ENCODE measurements around the gene CAVIN2.

CAVIN2 gene, protein sequence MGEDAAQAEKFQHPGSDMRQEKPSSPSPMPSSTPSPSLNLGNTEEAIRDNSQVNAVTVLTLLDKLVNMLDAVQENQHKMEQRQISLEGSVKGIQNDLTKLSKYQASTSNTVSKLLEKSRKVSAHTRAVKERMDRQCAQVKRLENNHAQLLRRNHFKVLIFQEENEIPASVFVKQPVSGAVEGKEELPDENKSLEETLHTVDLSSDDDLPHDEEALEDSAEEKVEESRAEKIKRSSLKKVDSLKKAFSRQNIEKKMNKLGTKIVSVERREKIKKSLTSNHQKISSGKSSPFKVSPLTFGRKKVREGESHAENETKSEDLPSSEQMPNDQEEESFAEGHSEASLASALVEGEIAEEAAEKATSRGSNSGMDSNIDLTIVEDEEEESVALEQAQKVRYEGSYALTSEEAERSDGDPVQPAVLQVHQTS

DNA sequence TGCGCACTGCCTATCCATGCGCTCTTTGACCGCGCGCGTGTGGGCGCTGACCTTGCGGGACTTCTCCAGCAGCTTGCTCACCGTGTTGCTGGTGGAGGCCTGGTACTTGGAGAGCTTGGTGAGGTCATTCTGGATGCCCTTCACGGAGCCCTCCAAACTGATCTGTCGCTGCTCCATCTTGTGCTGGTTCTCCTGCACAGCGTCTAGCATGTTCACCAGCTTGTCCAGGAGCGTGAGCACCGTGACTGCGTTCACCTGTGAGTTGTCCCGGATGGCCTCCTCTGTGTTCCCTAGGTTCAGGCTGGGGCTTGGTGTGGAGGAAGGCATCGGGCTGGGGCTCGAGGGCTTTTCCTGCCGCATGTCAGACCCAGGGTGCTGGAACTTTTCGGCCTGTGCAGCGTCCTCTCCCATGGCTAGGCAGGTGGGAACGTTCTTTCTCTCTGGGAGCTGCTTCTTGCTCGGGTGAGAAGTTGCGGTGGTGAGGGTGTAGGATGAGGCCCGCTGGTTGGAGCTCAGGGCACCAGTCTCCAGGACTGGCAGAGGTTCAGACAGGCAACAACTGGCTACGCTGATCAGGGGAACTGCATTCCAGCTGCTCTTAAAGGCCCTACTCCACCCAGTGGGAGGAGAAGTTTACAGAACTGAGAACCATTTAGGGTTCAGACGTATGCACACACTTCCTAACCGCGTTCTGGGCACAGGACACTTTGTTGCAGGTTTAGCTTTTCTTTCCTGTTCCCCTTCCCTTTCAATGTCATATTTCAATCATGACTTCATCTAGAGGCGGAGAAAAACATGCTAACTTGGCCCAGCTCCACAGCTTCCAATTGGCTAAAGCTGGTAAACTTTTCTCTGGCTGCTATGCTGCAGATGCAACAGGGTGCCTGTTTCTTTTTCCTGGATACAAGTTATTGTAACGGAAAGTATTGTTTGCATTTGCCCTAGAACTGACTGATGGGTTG lies at the start of gene CAVIN2:
Gene CAVIN2, minus strand, starts transcription at position 574 of the 962 bp plus-strand sequence. Its CDS starts 163 bp downstream, at position 411.
- peak; percentile 72 for DNase-seq

DNA sequence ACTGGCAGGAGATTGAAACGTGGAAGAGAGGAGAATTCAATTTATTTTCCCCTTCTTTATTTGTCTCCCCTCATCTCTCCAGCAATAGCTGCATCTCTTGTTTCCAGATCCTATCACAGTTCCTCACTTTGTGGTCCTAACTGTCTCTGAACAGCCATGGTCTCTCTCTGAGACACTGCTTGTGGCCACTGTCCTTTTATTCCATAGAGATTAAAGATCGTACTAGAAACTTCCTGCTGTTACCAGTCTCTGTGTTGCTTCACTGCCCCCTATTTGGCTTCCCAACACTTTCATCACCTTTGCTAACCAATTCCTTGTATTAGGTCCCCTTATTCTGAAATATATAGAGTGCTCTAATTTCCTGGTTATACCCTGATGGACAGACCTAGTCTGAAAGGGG lies 48.9 kb upstream of the CAVIN2 start:
- no peak for DNase-seq

DNA sequence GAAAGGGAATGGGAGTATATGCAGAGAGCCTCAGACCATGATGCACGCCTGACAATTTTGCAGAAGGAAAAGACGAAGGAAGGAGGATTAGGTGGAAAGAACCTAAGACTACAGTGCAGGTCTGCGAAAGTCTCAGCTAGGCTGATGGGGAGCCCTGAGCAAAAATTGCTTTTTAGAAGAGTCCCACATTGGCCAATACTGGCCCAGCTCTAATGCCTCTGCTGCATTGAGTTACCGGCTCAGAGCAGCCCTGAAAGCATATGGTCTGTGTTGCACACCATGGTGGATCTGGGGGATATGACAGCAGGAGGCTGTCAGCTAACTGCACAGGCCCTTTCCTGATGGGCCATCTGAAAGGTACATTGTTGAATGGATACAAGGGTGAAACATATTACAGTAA lies 48.3 kb upstream of the CAVIN2 start:
- no peak for DNase-seq

DNA sequence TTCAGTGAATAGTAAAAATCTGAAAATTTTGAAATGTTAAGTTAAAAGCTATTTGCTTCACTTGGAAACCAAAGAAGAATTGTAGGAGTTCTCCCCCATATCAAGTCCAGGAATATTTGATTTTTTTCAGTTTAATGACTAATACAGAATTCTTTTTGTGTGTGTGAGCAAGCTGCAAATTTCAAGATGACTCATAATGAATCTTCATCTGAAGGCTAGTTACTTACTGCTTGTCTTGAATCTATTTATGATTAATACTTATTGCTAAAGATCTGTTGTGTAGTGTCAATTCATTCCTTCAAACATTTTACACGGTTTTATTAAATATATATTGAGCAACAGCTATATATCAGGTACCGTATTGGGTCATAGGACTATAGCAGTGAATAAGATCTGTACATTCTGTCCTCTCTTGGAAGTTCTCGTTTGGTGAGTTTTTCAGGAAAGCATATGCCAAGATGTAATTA lies 47.8 kb upstream of the CAVIN2 start:
- no peak for DNase-seq

DNA sequence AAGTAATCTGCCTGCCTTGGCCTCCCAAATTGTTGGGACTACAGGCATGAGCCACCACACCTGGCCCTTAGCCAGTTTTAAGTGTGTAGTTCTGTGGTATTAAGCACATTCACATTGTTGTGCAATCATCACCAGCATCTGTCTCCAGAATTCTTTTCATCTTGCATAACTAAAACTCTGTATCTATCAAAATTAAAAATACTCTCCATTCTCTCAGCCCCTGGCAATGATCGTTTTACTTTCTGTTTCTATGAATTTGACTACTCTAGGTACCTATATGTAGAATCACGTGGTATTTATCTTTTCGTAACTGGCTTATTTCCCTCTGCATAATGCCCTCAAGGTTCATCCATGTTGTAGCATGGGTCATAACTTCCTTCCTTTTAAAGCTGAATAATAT lies 45.5 kb upstream of the CAVIN2 start:
- DNase-seq, result no peak

DNA sequence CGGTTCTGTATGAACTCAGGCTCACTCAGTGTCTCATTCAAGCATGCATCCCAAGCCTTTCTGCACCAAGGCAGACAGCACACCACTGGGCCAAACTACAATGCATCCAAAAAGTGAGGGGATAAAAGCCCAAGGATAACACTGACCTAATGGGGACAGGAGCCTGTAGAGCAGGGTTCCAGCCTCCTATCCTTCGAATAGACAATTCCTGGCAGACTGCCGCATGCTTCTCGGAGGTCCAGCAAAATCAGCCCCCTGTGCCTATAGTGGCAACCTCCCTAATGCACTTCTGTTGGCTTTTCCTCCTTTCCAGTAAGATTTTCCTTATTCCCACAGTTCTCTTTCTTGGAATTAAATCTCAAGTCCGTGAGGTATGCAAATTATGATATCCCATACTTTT lies 44.8 kb upstream of the CAVIN2 start:
- no peak for DNase-seq

DNA sequence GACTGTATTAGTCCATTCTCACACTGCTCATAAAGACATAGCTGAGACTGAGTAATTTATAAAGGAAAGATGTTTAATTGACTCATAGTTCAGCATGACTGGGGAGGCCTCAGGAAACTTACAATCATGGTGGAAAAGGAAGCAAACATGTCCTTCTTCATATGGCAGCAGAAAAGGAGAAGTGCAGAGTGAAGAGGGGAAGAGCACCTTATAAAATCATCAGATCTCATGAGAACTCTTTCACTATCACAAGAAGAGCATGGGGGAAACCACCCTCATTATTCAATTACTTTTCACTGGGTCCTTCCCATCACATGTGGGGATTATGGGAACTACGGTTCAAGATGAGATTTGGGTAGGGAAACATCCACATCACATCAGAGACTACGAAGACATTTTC lies 43.0 kb upstream of the CAVIN2 start:
- no peak for DNase-seq

DNA sequence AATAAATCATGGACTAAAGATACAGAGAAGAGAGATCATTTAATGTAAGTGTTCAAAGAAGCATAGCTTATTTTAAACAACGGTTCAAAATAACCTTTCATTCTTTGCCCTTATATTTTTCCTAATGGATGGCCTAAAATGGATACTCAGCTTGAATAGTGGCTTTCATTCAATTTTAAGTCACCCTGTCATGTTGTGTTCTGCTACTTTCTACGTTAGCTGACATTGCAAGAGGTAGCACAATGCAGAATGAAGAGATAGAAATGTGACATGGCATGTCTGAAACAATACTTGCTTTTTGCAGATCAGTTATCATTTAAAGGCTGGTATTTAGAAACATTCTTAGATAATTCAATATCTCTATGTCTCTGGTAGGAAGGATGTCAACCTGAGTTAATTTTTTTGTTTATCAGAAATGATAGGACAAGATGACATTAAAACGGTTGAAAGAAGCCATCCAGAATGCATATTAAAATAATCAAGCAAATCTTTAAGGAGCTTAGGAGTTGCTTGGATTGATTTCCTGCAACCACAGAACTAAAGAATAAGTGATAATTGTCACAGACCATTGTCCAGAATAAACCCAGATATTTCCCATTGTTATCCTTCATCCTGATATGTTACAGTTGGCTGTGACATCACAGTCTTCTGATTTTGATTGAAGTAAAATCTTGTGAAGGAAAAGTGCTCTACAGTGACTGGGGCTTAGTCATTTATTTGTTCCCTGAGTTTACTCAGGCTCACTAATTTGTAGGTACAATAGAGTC lies 41.7 kb upstream of the CAVIN2 start:
- no peak for DNase-seq

DNA sequence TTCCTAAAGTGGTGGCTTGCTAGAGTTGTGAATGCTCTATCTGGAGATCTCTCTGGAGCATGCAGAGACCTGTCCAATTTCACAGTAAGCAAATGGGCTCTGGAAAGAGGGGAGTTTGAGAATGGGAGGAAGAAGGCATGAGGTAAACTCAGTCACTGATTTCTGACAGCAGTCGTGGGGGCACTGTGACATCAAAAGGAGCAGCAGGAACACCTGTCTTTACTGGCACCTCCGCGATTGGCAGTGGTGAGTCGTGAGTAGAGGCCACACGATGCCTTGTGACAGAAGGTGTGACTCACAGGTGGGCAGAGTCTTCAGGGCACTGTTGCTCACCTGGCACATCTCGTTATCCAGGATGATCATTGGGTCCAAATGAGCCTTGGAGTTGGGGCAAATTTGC lies 38.8 kb upstream of the CAVIN2 start:
- no peak for DNase-seq

DNA sequence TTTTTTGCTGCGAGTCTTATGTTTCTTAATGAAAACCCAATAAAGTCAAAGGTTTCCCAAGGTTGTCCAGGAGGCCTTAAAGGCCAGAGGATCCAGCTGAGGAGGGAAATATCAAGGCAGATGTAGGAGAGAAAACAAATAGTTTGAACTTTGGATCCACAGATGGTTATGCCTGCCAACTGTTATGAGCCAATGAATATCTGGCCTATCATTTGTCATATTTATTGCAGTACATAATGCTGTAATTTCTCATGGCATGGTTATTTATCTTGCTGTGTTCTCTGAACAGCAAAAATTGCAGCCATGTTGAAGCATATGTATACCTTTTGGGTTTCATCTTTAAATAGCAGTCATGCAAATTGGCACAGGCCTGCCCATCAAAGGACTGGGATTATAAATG lies 38.2 kb upstream of the CAVIN2 start:
- no peak for DNase-seq

DNA sequence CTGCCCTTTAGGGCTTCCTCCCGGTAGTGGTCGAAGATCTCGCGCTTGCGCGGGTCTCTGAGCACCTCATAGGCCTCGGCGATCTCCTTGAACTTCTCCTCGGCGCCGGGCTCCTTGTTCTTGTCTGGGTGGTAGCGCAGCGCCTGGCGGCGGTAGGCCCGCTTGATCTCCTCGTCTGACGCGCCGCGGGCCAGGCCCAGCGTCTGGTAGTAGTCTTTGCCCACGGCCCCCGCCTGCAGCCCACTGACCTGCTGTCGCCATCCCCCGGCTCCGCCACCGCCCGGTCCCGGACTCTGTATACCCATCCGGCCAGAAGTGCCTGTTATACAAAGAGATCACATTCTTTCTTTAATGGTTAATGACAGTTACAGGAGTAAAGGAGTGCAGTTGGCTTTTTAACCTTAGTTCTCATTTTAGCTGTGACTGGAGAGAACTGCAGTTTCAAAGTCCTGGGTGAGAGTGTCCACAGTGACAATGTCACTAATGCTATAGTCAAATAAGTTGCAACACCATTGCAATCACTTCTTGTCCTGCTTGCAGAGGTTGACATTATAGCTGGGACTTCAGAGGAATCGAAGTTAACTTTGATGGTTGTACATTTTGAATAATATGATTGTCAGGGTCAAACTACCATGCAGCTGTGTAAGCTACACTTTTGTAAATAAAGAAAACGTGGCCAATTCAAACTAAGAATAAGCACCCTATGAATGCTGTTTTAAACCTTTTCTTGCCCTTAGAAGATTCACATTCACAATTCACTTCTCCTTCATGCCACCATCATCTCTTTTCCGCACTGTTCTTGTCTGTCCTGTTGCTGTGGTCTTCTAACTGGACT lies 35.3 kb upstream of the CAVIN2 start:
- no peak for DNase-seq

DNA sequence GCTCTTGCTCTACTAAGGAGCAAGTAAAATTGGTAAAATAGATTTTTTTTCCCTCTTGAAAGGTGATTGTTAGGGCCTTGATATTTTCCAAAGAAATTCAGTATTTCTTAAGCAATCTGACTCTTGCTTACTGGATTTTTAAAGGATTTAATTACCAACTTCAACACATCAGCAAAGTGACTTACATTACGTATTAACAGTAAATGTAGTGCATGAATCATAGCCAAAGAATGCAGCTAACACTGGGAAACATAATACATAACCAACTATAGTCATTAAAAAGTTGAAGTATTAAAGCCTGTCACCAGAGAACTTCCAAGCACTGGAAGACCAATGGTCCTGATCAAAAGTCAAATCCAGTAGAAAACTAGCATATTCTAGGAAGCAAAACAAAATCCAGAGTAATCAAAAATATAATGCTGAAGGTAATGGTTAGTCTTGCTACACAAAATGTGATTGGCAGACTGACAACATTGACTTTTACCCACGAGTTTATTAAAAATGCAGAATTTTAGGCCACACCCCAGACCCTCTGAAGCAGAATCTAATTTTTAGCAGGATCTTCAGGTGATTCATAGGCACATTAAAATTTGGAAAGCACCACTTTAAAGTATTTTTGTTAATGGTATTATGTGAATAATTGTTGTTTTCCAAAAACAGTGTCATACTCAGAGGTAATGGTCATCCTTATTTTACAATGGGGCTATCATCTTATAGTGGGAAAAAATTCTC lies 31.8 kb upstream of the CAVIN2 start:
- DNase-seq, result no peak

DNA sequence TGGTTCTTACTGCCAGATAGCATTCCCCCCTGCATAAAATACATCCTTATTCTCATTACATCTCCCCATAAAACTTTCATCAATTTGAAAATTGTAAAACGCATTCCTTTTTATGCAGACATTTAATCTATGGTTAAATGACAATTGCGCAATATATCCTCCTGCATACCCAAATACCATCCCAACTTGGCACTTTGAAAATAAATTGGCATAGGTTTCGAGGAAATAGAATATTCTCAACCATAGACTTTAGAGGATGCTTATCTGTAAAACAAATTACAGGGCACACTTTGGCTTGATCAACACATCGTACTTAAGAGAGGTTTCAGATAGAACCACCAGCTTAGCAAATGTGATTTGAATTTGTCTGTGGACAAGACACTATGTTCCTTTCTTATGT lies 31.0 kb upstream of the CAVIN2 start:
- DNase-seq, result no peak

DNA sequence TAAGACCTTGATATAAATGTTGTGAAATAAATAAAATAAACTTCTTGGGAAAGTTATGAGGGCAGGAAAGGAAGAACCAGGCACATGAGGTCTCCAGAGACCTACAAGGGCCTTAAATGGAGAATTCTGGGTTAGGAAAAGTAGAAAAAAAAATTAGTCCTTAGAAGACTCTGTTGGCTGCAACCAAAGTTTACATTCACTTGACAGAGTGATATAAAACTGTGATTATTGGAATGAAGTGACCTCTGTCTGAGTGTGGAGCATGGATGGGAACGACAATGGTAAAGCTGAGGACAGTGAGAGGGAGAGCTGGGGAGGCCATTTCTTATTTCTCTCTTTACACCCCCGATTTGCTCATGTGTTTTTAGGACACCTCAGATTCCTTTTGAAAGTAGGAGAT lies 29.0 kb upstream of the CAVIN2 start:
- no peak for DNase-seq

DNA sequence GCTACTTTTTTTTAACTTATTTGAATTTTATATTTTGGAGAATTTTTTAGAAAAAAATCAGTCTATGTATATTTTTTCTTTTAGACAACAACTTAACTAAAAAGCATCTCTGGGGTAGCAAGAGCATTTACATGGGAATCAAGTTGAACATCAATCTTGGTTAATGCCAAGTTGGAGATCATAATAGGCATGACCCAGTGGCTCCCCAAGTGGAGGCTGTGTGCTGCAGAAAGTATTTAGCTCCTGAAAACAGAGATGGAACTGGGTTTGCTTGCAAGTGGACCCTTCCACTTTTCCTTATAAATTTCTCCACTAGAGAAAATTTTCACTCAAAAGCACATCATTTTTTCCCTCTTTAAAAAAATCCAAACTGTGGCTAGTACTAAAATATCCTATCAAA lies 23.9 kb upstream of the CAVIN2 start:
- no peak for DNase-seq

DNA sequence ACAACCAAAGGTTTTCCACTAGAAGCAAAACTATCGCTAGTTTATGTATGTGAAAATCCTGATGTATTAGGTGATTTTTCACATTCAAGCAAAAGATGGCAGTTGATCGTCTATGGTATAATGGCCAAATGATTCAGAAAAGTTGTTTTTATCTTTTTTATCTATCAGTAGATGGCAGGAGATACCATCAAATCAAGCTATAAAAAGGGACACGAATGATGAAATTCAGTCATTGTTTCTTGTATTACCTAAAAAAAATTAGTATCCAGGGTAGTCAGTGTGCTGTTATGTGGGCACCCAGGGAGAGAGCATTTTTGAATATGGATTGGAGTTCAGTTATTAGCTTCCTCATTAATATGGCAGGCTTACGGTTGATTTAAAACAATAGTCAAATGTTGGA lies 22.9 kb upstream of the CAVIN2 start:
- no peak for DNase-seq

DNA sequence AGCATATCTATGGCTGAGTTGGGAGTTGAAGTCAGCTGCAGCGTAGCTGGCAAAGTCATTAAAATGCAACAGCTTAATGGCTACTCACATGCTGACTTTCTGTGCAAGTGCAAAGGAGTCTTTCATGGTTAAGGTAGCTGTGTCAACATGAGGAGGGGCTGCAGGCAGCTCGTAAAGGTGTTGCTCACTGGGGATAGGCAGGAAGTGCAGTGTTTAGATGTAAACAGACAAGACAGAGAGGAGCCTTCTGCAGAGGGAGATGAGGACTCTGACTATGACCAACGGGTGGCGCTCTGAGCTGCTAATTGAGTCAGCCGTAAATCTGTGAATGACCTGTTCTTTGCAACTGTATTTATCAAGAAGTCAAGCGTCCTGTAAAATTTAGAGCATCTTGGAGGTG lies 22.3 kb upstream of the CAVIN2 start:
- DNase-seq, result no peak

DNA sequence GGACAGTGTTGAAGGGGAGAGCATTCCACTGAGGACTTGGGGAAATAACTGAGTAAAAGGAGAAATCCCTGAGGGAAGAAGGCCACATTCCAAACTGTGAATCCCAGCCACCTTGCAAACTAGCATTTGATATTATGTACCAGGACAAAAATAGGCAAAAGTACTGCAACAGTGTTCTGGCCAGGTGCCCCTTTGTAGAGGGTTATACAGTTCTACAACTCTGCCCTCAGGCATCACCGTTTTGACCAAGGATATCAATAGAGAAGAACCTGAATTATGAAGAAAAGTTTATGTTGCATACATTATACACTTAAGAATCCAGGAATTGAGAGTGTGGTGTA lies 20.6 kb upstream of the CAVIN2 start:
- no peak for DNase-seq

DNA sequence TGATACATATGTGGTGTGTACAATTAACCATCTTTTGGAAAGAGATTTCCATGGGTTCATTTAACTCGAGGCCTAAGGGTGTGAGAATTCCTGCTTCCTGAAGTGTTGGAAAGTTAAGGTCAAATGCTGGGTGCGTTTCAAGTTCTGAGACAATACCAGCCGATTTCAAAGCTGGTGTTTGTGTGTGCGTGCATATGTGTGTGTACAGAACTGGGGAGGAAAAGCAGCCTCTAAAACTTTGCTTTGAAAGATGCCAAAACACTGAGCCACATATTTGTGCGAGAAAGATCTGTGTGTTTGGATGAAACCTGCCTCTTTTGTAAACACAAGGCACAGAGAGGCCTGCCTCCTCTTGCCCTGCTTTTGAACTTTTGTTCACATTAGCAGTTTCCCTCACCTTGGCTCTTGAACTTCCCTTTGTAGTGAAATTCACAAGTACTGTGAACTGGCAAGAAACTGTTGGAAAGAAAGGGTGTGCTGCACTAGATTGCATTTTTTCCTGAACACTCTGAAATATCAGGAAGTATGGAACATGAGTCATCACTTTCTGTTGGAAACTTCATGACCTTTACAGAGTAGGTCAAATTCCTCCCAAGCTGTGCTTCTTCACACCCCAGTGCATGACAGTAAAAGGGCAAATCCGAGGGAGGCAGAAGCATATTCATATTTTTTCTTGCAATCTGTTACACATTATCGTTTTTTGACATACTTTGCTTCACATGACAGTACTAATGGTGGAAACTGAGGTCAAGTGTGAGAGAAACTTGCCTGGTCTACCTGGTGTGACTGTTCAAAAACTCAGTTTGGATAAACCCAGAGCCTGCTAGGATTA lies 20.0 kb upstream of the CAVIN2 start:
- no peak for DNase-seq

DNA sequence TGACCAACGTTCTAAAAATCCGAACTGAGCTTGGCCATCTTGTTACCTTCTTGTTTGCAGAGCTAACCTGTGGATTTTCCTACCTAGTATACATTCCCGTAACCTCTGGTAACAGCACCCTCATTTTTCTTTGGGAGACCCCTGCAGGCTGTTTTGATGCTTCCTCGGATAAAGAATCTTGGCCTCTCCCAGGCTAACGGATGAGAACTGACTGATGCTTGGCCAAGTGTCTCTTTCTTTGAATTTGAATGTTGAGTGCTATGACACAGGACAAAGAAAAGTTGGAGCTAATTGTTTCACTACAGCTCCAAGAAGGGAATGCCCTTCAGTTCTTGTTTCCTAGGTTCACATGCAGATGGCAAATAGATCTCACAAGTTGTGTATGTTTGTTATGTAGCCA lies 19.3 kb upstream of the CAVIN2 start:
- DNase-seq, result no peak
